SIG-M5 treated with dmso at 0.1 percent for 504 hours (cell line): ENCODE results near the gene IGSF9B.

Source experiments
- DNase-seq: peaks from one replicate; lab custom pipeline; 2025; ENCODE audit not compliant: unreplicated experiment; lab: John Stamatoyannopoulos, UW

IGSF9B gene

DNA sequence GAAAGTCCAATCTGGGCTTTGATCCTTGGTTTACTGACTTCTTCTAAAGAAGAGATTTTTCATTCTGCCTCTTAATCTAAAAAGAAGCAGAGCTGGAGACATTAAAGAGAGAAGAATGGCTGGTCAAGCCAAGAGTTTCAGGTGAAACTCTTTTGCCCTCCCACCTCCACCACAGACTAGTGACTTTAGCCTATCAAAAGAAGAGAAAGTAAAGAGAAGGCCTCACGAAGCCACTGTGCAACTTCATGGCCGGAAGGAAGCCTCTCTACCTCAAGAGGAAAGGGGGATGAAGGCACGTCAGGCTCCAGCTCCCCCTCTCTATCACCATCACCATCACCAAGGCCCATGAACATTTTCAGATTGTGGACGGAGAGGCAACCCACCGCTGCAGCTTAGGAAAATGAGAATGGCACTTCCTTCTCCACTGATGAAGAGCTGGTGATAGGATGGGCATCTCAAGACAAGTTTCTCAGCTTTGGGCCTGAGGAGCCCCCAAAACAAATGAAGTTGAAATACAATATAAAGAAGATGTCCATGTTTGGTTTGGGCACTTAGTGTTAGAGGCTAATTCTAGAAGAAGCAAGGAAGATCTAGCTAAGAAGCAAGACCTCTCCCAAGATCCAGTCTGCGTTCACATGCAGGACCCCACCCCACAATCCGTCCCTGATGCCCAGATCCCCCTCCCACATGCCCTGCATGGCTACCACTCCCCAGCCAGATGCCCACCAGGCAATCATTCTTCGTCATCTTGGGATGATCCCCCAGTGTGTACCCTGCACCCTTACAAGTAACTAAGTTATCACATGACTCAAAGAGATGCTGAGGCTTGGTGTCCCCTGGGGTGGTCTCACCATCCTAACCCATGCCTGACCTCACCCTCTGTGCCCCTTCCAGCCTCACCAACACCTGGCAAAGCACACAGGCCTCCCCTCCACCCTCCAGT lies 52.6 kb downstream of the IGSF9B start:
- no peak for DNase-seq

DNA sequence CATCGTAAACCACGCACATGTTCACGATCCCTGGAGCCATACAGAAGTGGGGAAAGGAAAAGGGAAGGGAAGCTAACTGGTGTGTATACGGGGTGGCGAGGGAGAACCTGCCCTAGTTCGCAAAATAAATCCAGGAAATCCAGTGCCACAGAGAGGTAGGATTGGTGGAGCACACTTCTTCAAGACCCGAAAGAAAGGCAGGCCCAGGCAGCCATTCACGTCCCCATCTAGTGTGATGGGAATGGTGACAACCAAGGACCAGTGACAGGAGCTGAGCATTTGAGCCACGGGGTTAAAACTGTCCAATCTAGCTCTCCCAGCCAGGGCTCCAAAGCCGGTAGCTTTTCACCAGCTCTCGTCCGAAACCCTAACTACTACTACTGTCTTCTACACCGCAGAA lies 53.7 kb downstream of the IGSF9B start:
- DNase-seq = no peak

DNA sequence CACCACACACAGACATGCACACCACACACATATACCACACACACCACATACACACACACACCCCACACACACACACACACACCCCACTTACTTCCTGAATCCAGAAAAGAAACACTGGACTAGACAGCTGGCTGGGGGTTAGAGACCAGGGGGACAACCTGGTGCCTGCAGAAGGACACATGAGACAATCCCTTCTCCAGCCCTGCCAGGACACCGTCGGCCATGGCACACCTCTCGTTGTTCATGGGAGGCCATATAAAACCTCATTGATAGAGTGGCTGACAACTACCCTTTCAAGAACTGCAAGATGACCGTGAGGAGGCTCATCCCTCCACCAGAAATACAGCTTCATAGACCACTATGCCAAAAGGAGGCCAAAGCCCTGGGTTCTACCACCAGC lies 54.3 kb downstream of the IGSF9B start:
- no peak for DNase-seq

DNA sequence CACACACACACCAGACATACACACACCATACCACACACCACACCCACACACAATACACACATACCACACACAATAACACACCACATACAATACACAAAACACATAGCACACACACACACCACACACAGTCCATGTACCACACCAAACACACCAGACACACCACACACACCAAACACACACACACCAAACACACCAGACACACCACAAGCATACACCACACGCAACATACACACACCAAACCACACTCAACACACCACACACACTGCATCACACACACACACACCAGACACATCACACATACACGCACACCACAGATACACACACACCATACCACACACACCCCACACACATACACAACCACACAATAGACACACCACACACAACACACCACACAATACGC lies 54.8 kb downstream of the IGSF9B start:
- no peak for DNase-seq

DNA sequence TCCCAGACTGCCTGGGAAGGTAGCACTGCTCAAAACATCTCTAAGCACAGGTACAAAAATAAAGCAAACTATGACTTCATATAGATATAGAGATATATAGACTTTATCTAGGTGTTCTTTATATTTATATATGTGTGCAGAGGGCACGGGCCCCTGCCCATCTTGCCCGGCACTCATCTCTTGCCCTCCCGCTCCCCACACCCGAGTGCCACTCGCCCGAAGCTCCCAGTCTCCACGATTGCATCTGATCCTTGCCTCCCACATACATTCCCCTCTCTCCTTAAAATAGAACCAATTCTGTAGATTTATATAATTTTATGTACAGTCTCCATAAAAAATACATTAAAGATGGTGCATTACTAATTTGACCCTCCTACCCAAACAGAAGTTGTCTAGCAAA lies 55.5 kb downstream of the IGSF9B start:
- DNase-seq = no peak

DNA sequence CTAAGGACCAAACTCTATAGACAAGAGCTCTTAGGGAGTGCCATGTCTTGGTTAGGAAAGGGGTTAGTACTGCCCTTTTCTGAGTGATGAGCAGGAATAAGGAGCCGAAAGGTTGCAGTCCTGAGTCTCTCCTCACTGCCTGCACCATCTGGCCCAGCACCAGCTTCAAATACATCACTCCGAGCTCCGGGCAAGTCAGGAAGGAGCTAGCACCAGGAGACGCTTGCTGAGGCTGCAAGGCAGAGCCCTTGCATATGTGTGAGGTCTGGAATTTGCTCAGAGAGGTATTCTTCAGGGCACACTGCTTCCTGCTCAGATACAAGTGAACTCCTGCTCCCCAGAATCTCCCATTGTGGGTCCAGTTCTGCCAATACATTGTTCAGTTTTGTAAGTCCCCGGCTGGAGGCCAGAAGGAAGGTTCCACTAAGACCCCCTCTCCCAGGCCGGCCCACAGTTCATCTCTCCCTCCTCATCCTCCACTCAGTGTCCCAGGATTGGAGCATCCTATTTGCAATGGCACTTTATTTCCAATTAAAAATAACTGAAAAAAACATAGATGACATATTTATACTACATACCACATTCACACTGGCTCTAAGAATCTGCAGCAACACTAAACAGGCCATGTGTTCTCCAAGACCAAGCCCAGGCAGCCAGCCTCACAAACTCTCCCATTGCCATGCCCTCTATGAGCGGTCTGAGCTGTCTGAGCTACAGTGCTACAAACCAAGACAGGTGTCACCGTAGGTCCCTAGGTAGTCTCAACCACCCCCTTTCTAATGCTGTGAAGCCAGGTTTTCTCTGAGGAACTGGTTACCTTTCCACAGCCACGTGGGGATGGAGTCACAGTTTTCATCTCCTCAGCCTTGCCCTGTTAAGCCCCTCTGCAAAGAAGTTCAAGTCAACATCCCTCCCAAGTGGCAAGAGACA lies 56.3 kb downstream of the IGSF9B start:
- no peak for DNase-seq

DNA sequence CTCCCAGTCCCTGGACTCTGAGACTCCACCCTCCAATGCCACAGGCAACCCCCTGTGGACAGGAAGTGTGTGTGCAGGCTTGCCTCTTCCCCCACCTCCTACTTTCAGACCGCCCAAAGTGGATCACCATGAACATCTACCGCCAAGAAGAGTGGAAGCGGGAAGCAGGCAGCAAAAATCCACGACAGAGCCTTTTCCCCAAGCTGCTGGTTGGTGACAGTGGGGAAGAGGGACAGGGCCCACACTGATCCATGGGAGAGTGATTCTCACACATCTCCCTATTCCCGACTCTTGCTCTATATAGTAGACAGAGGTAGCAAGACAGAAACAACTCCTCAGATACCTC lies 58.0 kb downstream of the IGSF9B start:
- no peak for DNase-seq

DNA sequence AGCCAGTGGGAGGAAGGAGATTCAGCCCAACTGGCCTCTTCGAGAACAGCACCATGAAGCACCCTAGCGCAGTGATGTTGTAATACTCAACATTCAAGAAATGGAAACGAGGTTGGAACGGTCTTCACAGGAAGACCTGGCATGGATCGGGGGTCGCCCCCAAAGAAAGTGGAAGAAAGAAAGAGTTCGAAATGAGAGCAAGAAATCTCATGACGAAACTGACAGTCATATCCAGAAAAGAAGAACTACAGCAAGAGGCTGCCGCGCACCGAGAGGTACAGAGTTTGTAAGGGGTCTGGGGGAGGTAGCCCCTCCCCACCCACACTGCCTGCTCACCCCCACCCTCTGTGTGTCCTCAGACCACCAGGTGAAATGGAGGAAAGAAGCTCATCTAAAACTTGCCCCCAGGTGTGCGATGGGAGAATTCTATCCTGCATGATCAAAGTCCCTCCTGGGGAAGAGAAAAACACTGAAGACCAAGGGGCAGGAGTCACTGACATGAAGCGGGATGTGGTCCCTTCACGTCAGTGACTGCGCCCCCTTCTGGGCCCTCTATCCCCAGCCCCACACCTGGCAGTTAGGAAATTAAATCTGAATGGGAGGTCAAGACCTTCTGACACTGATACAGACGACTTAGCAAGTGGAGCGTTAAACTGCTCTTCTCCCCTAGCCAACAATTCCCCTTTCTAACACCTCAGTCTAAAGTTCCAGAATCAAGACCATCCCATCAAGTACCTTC lies 58.6 kb downstream of the IGSF9B start:
- DNase-seq = no peak

DNA sequence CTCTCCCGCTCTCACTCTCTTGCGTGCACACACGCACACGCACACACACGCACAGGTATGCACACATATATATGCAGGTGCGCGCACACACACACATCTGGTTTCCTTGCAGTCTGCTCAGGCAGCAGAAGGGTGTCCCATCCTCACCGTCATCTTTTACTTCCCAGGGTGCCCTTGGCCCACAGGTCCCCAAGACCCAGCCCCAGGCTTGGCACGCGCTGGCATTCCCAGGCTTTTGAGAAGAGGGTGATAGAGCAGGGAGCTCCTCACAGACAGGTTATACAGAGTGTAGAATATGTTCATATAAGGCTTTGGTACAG lies 59.5 kb downstream of the IGSF9B start:
- DNase-seq = no peak

DNA sequence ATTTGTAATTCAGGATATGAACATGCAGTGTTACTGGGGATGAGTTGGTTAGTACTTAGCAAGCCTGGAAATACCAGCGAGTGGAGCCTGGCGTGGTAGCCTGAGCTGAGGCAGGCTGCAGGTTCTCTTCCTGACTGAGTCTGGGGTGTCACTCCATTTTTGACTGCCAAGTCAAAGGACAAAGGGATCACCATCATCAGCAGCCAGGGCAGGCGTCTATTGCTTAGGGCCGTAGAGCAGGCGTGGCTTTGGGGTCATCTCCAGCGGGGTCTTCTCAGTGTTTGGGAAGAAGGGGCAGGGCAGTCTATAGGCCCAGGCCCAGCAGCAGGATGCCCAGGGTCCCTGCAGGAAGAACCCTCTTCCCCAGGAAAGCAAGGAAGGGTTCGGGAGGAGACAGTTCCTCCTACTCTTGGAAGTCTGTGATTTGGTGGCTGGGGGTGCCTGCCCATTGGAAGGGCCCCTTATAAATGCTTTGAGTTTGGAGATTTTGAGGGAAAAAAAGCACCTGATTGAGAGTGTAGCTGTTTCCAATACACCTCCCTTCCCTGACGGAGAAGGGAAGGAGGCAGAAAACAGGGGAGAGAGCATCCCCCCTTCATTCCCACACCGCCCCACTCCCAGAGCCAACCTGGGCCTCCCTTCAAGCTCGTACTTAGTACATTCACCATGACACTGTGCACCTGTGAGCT lies 60.0 kb downstream of the IGSF9B start:
- no peak for DNase-seq

DNA sequence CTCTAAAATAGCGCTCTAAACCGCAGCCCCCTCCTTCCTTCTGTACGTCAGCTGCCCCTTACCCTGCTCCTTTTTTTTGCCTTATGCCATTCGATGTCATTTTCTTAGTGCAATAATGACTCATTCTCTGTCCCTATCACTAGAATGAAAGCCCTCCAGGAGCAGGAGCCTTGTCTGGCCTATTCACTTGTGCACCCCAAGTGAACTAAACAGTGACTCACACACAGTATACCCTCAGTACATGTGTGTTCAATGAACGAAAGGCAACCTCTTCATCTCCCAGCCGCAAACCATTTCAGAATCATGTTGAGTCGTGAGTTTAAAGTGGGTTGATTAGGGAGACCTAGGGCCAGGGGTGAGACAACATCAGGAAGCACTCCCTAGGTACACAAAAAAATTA lies 60.7 kb downstream of the IGSF9B start:
- DNase-seq = no peak

DNA sequence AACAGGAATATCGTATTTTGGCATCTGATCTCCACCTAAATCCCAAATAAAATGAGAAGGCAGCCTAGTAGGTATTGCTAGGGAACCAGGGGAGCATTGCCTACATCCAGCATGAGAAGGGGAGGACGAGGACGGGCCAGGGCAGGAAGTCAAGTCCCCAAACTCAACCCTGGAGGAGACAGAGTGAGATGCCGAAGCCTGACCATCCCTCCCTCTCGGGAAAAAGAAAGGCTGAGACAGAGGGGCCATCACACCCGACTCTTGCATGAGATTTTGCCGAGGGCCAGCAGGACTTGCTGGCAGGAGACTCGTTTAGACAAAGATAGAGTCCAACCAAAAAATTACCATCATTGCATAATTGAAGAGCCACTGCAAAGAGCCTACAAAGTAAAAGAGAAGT lies 61.2 kb downstream of the IGSF9B start:
- no peak for DNase-seq

DNA sequence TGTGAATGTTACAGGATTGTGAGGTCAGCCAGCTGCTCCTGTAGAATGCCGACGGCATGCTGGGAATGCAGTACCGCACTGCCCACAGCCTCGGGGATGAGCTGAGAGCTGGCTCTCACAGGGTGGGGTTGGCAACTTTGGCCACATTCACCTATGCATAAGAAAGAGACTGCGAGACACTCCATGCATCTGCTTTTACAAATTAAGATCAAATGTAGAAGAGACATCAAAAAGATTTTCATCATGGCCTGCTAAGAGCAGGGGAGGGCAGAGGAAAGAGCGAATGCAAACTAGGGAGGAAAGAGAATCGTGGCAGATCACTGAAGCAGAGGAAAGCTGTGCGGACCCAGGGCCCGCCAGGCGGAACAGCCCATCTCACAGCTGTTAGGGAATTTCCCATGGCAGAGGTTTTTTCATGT lies 61.7 kb downstream of the IGSF9B start:
- no peak for DNase-seq

DNA sequence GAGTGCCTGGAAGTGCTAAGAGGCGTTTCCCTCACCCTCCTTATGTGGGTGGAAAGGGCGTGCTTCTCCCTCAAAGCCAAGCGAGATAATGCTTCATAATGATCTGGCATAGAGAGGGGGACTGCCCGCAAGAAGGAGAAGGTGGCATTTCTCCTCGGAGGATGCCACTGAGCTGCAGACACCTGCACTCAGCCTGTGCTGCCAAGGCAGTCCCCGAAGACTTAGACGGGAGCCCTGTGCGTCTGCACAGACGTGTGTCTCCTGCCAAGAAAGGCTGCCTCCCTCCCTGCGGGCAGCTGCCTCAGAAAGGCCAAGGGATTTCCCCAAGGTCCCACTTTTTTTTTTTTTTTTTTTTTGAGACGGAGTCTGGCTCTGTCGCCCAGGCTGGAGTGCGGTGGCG lies 63.4 kb downstream of the IGSF9B start:
- no peak for DNase-seq

DNA sequence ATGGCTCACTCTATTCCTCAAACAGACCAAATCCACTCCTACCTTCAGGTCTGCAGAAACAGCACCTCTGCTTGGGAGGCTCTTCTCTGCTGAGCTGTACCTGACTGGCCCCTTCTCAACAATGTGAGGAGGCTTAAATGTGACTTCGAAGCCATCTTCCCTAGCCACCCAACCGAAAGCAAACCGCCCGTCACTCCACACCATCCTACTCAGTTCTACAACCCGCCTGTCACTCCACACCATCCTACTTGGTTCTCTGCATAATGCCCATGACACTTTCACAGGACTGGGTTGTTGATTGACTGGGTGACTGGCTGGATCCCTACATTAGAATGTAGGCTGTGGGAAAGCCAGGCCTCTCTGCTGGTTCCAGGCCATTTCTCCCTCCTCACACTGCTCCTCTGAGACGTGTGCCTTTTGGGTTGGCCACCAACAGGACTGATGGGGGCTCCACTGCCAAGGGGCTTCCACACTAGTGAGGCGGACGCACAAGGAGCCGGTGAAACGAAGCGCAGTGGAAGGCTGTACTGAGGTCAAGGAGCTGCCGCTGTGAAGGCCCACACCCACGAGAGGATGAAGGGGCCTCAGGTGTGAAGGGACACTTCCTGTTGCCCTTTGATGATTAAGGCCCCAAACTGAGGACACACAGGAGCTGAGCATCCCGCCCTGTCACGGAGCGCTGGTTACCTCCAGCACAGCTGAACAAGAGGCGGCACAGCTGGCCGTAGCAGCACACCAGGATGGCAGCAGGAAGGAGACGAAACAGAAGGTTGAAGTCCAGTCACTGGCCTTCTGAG lies 64.0 kb downstream of the IGSF9B start:
- no peak for DNase-seq

DNA sequence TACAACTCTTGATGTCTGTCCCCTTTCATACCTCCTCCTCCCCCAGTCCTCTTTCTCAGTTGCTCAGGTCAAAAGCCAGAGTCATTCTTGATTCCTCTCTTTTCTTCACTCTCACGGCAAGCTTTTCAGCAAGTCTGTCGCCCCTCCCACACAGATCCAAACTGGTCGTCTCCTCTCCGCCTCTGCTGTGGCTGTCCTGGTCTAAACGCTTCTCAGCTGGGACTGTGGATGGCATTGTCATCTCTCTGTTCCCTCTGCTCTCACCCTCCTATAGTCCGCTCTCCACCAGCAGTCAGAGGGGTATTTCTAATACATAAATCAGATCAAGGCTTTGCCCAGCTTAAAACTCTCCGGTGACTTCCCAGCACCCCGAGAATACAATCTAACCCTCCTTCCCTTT lies 64.6 kb downstream of the IGSF9B start:
- no peak for DNase-seq

DNA sequence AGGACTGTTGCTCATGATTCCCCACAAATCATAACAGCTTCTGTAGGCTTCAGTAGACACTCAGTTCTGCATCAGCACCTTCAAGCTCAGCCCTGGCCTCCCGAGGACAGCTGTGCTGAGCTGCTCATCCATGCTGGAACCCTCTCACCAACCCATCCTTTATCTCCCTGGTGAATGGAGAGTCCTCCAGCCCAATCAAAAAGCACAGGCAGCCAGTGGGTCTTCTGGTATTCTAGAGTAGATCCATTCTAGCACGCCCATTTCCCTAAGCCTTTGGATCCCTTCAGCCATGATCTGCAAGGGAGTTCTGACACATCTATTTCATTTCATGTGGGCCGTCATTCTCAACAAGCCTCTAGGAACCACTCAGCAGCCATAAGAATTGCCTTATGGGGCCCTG lies 66.9 kb downstream of the IGSF9B start:
- no peak for DNase-seq

DNA sequence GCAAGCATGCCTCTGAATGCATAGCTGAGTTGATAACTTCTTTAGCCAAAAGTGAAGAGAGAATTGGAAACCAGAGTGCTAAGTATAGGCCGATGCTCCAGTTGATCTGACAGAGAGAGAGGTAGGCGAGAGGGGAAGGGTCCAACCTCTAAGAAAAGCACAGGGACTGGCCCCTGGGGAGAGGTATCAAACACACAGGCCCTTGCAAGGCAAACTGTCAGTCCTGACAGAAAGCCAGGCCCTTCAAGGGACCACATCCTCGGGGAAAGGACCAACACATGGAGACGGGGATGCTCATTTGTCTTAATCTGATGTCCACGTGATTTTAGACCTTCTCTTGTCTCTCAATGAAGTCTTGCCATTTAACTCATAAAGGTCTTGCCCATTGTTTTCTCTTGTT lies 67.6 kb downstream of the IGSF9B start:
- DNase-seq = no peak

DNA sequence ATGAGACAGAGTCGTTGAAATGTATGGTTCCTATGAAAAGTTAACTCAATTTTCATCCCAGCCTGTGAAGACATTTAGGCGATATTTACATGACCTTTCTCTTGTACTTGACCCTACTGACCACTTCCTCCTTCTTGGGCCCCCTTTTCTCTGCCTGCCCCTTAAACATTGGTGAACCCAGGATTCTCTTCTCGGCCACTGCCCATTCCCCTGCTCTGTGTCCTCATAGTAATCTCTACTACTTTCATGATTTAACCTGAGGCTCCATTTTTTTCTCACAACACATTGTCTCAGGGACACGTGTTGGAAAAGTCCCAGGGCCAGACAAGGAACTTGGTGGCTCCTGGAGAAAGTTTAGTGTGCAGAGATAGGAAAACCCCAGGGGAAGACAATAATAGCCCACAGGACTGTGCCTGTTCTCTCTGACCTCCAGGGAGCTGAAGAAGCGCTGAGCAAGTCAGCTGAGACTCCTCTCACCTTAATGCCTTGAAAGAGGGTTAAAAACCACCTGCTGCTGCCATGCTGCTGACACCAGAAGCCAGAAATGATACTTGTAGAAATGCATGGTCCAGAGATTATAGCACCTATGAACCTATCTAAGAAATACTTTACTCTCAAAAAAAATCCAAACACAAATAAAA lies 69.0 kb downstream of the IGSF9B start:
- DNase-seq = no peak

DNA sequence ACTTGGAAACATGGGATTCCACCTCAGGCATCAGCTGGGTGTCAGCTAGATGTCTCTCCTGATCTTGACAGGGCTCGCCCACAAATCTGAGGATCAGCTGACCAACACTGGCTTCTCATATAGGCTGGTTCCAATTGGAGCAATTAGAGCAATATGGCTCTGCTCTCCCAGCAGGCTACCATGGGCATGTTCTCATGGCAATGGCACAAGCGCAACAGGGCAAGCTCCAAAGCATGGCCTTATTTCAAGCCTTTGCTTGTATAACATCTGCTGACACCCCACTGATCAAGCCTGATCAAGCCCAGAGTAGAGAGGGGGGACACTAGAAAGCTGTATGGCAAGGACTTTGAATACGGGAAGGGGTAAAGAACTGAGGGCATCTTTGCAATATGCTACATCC lies 70.7 kb downstream of the IGSF9B start:
- no peak for DNase-seq
